CD4-positive, alpha-beta T cell (primary cell): ENCODE results near the gene OXSR1. TPM values are rescaled to one million over a fixed set of nuclear protein-coding genes. Genes with fewer than 3 reads are reported as not detected.

Source experiments
- ATAC-seq: fragments of 200-7000 bp; cut with Tn5 transposase; one replicate; pipeline ENCODE4 v1.10.0; 2022; ENCODE audit warnings: mild to moderate bottlenecking; ENCODE audit not compliant: poor library complexity
- CTCF ChIA-PET: fragments of 350-600 bp; sonication (Branson Sonifier 250); formaldehyde crosslinking; loops from one replicate; lab custom pipeline; 2021; ENCODE audit warnings: antibody characterized with exemption, inconsistent platforms; lab: Charles Lee
- POLR2A ChIA-PET: fragments of 350-600 bp; sonication (Branson Sonifier 250); formaldehyde crosslinking; loops from one replicate; lab custom pipeline; 2021; ENCODE audit warnings: antibody characterized with exemption, inconsistent platforms; lab: Charles Lee
- DNase-seq, 14 experiments: peaks; one replicate each; pipeline ENCODE4 v3.0.0-alpha.2; 2013 to 2020; ENCODE audit warnings: mixed read lengths in 2 of 14
- H3K27ac ChIP-seq, 2 donors: one replicate each; pipeline versions ENCODE4 v1.5.1 to v1.7.0; 2013; ENCODE audit warnings: low read length in 2 of 2, low read depth in 1 of 2, mild to moderate bottlenecking in 1 of 2
- H3K27me3 ChIP-seq, 2 experiments: 1 replicate in 1 of 2; 2 replicates in 1 of 2; pipeline versions ENCODE4 v1.6.1 to v1.7.0; 2013; ENCODE audit warnings: low read length in 2 of 2, control low read depth in 1 of 2, mild to moderate bottlenecking in 1 of 2, moderate library complexity in 1 of 2; ENCODE audit not compliant: insufficient read depth in 2 of 2, control insufficient read depth in 1 of 2
- H3K36me3 ChIP-seq: one replicate; pipeline ENCODE4 v1.6.1; 2013; ENCODE audit warnings: low read length, control low read depth; ENCODE audit not compliant: insufficient read depth
- H3K4me1 ChIP-seq: one replicate; pipeline ENCODE4 v1.6.1; 2013; ENCODE audit warnings: low read length, control low read depth; ENCODE audit not compliant: insufficient read depth
- H3K4me3 ChIP-seq: one replicate; pipeline ENCODE4 v1.5.1; 2013; ENCODE audit warnings: mild to moderate bottlenecking, low read length, moderate library complexity
- H3K9me3 ChIP-seq, 2 experiments: 1 replicate in 1 of 2; 2 replicates in 1 of 2; pipeline versions ENCODE4 v1.6.1 to v1.7.0; 2013; ENCODE audit warnings: low read length in 2 of 2, mild to moderate bottlenecking in 2 of 2, control low read depth in 1 of 2, moderate library complexity in 1 of 2; ENCODE audit not compliant: control insufficient read depth in 1 of 2, insufficient read depth in 1 of 2
- H3K27ac Mint-ChIP-seq: one replicate; pipeline ENCODE4 v1.8.0; 2020; ENCODE audit warnings: mixed read lengths
- H3K27me3 Mint-ChIP-seq: one replicate; pipeline ENCODE4 v1.8.0; 2021; ENCODE audit warnings: mixed read lengths
- H3K36me3 Mint-ChIP-seq: one replicate; pipeline ENCODE4 v1.8.0; 2021; ENCODE audit warnings: low read depth, mixed read lengths
- H3K4me1 Mint-ChIP-seq: one replicate; pipeline ENCODE4 v1.8.0; 2021; ENCODE audit warnings: low read depth, mixed read lengths
- H3K4me3 Mint-ChIP-seq: one replicate; pipeline ENCODE4 v1.8.0; 2020; ENCODE audit warnings: mild to moderate bottlenecking, mixed read lengths
- H3K9me3 Mint-ChIP-seq: one replicate; pipeline ENCODE4 v1.8.0; 2020; ENCODE audit warnings: mixed read lengths
- intact Hi-C, 2 experiments: fragments of 100-400 bp; cut with DNase I in 1 of 2; cut with micrococcal nuclease in 1 of 2; formaldehyde crosslinking; loops; one replicate each; pipeline versions ENCODE4 v1.15.1 to v1.9.0; 2023 to 2025; cut with DNase I, micrococcal nuclease
- total RNA-seq, 174 experiments: library from RNA in 2 of 174; stranded (reverse) in 2 of 174; gene quantifications; one replicate each; pipeline ENCODE4 v1.2.3 and lab custom pipeline; 2021 to 2026
- TF ChIP-seq, protein P1 (sequence below): fragments of 200-600 bp; IDR thresholded peaks from one replicate; pipeline ENCODE4 v1.8.0; 2022; ENCODE audit warnings: antibody characterized with exemption, mild to moderate bottlenecking

Gene OXSR1
- total RNA-seq, 2 experiments from 2014 or later: 28.3 to 30.3 TPM

DNA sequence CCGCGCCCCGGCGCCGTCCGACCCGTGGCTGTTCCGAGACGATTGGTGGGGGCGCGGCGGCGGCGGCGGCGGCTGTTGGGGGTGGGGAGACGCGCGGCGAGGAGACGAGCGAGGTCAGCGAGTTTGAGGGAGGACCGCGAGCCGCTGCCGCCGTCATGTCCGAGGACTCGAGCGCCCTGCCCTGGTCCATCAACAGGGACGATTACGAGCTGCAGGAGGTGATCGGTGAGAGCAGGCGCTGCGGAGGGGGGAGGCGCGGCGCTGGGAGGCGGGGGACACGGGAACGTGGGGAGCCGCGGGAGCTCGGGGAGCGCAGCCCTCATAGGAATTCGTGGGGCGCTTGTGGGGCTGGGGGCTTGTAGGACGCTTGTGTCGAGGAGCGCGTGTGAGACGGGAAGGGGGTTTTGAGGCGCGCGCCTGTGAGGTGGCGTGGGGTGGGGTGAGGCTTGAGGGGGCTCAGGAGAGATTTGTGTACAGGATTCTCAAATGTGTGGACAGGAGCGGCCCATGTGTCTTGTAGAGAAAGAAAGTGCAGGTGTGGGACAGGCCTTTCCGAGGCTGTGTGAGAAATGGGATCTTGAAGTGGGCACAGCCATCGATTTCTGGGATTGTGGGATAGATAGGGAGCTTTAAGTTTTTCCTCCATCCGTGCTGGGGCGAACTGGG lies 518 bp downstream of the OXSR1 start:
- Mint-ChIP-seq H3K9me3 (no peaks in the 10 kb centered on the region), H3K36me3 (peaks cover 18% of the 10 kb centered on the region), H3K27ac (peak overlapping the region; percentile 99), H3K4me1 (peaks cover 59% of the 10 kb centered on the region), H3K27me3 (no peaks in the 10 kb centered on the region), H3K4me3 (peak overlapping the region; percentile 91)
- peak overlapping the region; percentile 98 to 100 for H3K27ac ChIP-seq
- TF ChIP-seq, protein P1, sequence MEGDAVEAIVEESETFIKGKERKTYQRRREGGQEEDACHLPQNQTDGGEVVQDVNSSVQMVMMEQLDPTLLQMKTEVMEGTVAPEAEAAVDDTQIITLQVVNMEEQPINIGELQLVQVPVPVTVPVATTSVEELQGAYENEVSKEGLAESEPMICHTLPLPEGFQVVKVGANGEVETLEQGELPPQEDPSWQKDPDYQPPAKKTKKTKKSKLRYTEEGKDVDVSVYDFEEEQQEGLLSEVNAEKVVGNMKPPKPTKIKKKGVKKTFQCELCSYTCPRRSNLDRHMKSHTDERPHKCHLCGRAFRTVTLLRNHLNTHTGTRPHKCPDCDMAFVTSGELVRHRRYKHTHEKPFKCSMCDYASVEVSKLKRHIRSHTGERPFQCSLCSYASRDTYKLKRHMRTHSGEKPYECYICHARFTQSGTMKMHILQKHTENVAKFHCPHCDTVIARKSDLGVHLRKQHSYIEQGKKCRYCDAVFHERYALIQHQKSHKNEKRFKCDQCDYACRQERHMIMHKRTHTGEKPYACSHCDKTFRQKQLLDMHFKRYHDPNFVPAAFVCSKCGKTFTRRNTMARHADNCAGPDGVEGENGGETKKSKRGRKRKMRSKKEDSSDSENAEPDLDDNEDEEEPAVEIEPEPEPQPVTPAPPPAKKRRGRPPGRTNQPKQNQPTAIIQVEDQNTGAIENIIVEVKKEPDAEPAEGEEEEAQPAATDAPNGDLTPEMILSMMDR: no peak
- POLR2A ChIA-PET: interaction anchor here (0.7 to 5.5 kb wide), 22 partner anchors 10 to 1175 kb away, joined by 3 to 208 read pairs (median 4); partner anchors contain the start of genes ACAA1, DLEC1 and MYD88
- H3K27me3 ChIP-seq: no peaks in the 10 kb centered on the region
- intact Hi-C loops: loop anchor here (1.0 to 5.0 kb wide), 2 partner anchors 29 to 164 kb away; partner anchors contain the start of gene ACAA1 (in 1 of the 2)
- DNase-seq: peak in 2 of 14 experiments; percentile 10 to 29
- H3K9me3 ChIP-seq: no peaks in the 10 kb centered on the region
- CTCF ChIA-PET: interaction anchor here (0.8 to 3.3 kb wide), 6 partner anchors 27 to 331 kb away, joined by 3 to 13 read pairs (median 3); partner anchors contain the start of genes ACAA1, EXOG, MYD88 and XYLB
- peak overlapping the region; percentile 80 for H3K4me3 ChIP-seq
- H3K4me1 ChIP-seq: peaks cover 40% of the 10 kb centered on the region
- no peak for ATAC-seq
- no peaks in the 10 kb centered on the region for H3K36me3 ChIP-seq

DNA sequence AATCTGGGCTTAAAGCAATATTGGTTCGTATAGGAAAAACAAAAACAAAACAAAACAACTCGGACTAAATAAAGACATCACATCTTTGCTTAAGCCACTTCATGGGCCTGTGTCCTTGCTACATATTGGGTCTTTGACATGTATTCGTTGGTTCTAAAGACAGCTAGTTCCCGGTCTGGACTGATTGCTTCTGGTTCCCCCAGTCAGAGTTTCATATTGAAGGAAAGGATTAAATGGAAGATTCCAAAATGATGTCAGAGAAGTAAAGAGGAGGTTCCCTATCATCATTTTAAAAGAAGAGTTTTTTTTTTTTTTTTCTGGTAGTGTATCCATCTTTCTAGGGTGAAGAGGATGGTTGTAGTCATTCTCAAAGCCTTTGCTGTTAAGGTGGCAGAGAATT lies 2.3 kb downstream of the OXSR1 start:
- H3K27ac ChIP-seq: no peak overlapping the region

DNA sequence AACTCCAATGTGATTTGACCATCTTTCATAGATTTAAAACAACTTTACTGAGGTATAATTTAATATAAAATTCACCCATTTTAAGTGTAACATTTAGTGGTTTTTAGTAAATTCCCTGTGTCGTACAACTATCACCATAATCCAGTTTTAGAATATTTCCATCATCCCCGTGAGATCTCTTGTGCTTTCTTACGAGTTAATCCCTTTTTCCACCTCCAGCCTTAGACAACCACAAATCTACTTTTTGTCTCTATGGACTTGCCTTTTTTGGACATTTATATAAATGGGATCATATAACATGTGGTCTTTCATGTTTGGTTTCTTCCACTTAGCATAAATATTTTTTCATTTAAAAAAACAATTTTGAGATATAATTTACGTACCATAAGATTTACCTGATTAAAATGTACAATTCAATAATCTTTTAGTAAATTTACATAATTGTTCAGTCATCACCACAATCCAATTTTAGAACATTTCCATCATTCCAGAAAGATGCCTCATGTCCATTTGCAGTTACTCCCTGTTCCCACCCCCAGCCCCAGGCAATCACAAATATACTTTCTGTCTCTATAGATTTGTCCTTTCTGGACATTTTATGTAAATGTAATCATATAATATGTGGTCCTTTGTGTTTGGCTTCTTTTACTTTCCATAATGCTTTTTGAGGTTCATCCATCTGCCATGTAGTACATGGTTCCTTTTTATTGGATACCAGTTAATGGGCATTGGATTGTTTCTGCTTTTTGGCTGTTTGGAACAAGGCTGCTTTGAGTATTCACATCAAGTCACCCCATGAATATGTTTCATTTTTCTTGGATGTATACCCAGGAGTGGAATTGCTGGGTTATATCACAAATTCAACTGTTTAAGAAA lies 3.1 kb downstream of the OXSR1 start:
- intact Hi-C loops: loop anchor here in 1 of 2 experiments (1.0 to 5.0 kb wide), 2 partner anchors 32 to 166 kb away; no protein-coding TSS in a partner anchor
- ChIA-PET POLR2A (no interaction called here), CTCF (no interaction called here)
- TF ChIP-seq, protein P1: no peak
- H3K36me3 Mint-ChIP-seq: peaks cover 18% of the 10 kb centered on the region
- peak overlapping the region; percentile 99 for H3K27ac Mint-ChIP-seq
- no peak overlapping the region for H3K27ac ChIP-seq
- peaks cover 83% of the 10 kb centered on the region for H3K4me1 Mint-ChIP-seq
- H3K27me3 Mint-ChIP-seq: no peaks in the 10 kb centered on the region
- no peaks in the 10 kb centered on the region for H3K27me3 ChIP-seq
- H3K4me3 ChIP-seq: no peak overlapping the region
- H3K4me1 ChIP-seq: peaks cover 43% of the 10 kb centered on the region
- H3K4me3 Mint-ChIP-seq: peak overlapping the region; percentile 91
- no peak for ATAC-seq
- DNase-seq: no peak
- H3K9me3 Mint-ChIP-seq: no peaks in the 10 kb centered on the region
- no peaks in the 10 kb centered on the region for H3K36me3 ChIP-seq
- H3K9me3 ChIP-seq: no peaks in the 10 kb centered on the region

More for the DNA sequence above, 2.3 kb downstream of the OXSR1 start:
- DNase-seq (no peak), ATAC-seq (no peak)
- Mint-ChIP-seq H3K9me3 (no peaks in the 10 kb centered on the region), H3K4me1 (peaks cover 76% of the 10 kb centered on the region), H3K4me3 (peak overlapping the region; percentile 91), H3K27ac (peak overlapping the region; percentile 99), H3K27me3 (no peaks in the 10 kb centered on the region), H3K36me3 (peaks cover 18% of the 10 kb centered on the region)
- no peak overlapping the region for H3K4me3 ChIP-seq
- CTCF ChIA-PET: interaction anchor here (0.7 to 1.2 kb wide), 4 partner anchors 25 to 329 kb away, joined by 3 to 4 read pairs (median 3); partner anchors contain the start of genes EXOG and PLCD1
- no peaks in the 10 kb centered on the region for H3K9me3 ChIP-seq
- H3K27me3 ChIP-seq: no peaks in the 10 kb centered on the region
- POLR2A ChIA-PET: interaction anchor here (5.5 kb wide), 1 partner anchor 29 kb away, joined by 208 read pairs; the partner anchor contains the start of genes ACAA1 and MYD88
- intact Hi-C loops: loop anchor here in 1 of 2 experiments (5.0 kb wide), 1 partner anchor 165 kb away; no protein-coding TSS in a partner anchor
- H3K4me1 ChIP-seq: peaks cover 40% of the 10 kb centered on the region
- TF ChIP-seq, protein P1: no peak
- no peaks in the 10 kb centered on the region for H3K36me3 ChIP-seq
